HG03066 (cell line): ENCODE data around the gene SOX15.

Experiments used
- ATAC-seq: cut with Tn5 transposase; IDR thresholded peaks from one replicate; pipeline ENCODE4 v1.9.1; 2021; ENCODE audit warnings: low read depth; ENCODE audit not compliant: unreplicated experiment

Gene SOX15

GRCh38 chr17:7579001-7579833, 10.7 kb downstream of the SOX15 start, which contains the start of gene CD68:
TSS of gene CD68 (plus strand) at chr17:7579638. CDS start at chr17:7579678, 40 bp downstream.
- ATAC-seq = peak; percentile 51

- ATAC-seq = no peak
Observed at GRCh38 chr17:7577327-7578199, 12.3 kb downstream of the SOX15 start.

GRCh38 chr17:7576432-7576937, 13.4 kb downstream of the SOX15 start:
- ATAC-seq = no peak

GRCh38 chr17:7575959-7576358, 13.9 kb downstream of the SOX15 start:
- no peak for ATAC-seq

- no peak for ATAC-seq
Observed at GRCh38 chr17:7575481-7575883, 14.4 kb downstream of the SOX15 start.

- ATAC-seq = no peak
Observed at GRCh38 chr17:7574176-7574953, 15.5 kb downstream of the SOX15 start.

GRCh38 chr17:7573324-7574080, 16.4 kb downstream of the SOX15 start:
- ATAC-seq = no peak

GRCh38 chr17:7572588-7573323, 17.1 kb downstream of the SOX15 start:
- ATAC-seq = peak; percentile 88

GRCh38 chr17:7572338-7572587, 17.6 kb downstream of the SOX15 start:
- ATAC-seq = no peak

GRCh38 chr17:7570351-7570750, 19.5 kb downstream of the SOX15 start:
- ATAC-seq = no peak

- ATAC-seq = no peak
Observed at GRCh38 chr17:7569571-7569970, 20.3 kb downstream of the SOX15 start.

- ATAC-seq = no peak
Observed at GRCh38 chr17:7563115-7563869, 26.6 kb downstream of the SOX15 start.

- no peak for ATAC-seq
Observed at GRCh38 chr17:7562208-7562605, 27.7 kb downstream of the SOX15 start.

GRCh38 chr17:7561589-7562207, 28.2 kb downstream of the SOX15 start, which contains the start of gene SENP3:
TSS of gene SENP3 (plus strand) at chr17:7561919. CDS start at chr17:7563077, 1,158 bp downstream.
- peak; percentile 61 for ATAC-seq

- no peak for ATAC-seq
Observed at GRCh38 chr17:7561028-7561575, 28.8 kb downstream of the SOX15 start.

- no peak for ATAC-seq
Observed at GRCh38 chr17:7560172-7561027, 29.5 kb downstream of the SOX15 start.
